ENCODE results near the gene CLDN14. TPM values are rescaled to one million over a fixed set of nuclear protein-coding genes. Genes with fewer than 3 reads are reported as not detected.

The CLDN14 gene
- total RNA-seq, 4 donors from 2014 or later: not detected

- no peak for TF ChIP-seq CTCF (IDR thresholded peaks at IDR 0.05; ENCODE audit: low read depth)
Measured at GRCh38 chr21:36518883-36519492, 39.1 kb upstream of the CLDN14 start.

- TF ChIP-seq CTCF (IDR thresholded peaks at IDR 0.05; ENCODE audit: low read depth): no peak
Measured at GRCh38 chr21:36517366-36518075, 37.6 kb upstream of the CLDN14 start.

DNA sequence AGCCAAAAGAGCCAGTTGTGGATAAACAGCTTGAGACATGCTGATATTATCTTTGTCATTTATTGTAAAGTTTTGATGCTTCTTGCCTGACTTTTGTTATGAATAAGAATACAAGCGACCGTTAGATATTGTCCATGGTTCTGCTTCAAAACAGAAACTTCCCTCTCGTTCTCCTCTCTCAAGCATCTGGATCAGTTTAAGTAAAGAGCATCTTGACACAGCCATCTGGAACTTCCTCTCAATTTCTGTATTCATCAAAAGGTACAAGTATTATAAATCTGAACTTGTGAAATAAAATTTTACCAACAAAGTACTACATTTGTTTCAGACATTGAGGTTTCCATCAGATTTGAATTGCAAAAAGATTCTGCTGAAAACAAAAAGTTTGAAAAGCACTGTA, 36.4 kb upstream of the CLDN14 start:
- no peak for TF ChIP-seq CTCF (IDR thresholded peaks at IDR 0.05; ENCODE audit: low read depth)

GRCh38 chr21:36513430-36513829, 33.5 kb upstream of the CLDN14 start:
- no peak for TF ChIP-seq CTCF (IDR thresholded peaks at IDR 0.05; ENCODE audit: low read depth)

DNA sequence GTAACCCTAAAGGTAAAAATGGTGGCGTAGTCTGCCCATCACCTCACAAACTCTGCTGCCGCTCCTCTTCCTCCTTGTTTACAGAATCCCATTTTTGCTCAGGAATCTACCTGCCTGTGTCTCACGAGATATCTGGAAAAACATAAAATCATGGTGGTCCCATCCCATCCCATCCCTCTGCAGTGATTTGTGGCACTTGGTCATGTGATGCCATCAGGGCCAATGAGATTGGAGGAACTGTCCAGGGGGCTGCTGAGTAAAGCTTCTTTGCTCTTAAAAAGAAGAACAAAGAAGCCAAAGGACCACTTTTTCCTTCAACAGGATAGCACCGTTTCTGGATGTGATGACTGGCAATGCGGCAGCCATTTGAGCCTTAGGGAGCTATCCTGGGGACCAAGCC, 33.0 kb upstream of the CLDN14 start:
- TF ChIP-seq CTCF (IDR thresholded peaks at IDR 0.05; ENCODE audit: low read depth): no peak

DNA sequence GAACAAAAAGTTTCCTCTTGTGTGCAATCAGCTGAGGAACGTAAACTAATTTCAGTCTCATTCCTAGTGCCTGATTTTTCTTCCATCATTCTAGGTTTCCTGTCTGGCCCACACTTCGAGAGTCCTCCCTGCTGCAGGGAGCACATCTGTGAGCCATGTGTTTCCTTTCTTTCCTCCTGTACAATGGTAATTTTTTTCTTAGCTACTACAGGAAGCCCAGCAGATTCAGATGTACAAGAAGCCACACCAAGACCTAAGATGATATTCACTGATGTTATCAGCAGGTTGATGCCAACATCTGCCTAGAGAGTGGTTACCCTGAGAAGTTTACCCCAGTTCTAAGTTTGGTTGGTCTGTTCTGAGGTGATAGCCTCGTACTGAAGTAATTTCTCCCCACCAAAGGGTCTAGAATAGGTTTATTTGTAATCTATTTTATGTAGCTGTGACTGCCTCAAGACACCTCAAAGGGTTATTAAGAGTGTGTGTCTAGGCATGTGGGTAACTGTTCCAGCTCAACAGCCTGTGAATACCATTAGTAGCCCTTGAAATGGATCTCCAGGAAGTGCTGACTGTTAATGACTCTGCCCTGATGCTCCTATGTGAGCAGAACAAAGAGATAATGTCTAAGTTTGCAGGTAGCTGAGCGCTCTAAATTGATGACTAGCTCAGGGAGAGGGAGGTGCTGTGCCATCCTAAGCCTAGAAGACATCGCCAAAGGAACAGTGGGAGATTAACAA, 31.7 kb upstream of the CLDN14 start:
- TF ChIP-seq CTCF (IDR thresholded peaks at IDR 0.05; ENCODE audit: low read depth): no peak

DNA sequence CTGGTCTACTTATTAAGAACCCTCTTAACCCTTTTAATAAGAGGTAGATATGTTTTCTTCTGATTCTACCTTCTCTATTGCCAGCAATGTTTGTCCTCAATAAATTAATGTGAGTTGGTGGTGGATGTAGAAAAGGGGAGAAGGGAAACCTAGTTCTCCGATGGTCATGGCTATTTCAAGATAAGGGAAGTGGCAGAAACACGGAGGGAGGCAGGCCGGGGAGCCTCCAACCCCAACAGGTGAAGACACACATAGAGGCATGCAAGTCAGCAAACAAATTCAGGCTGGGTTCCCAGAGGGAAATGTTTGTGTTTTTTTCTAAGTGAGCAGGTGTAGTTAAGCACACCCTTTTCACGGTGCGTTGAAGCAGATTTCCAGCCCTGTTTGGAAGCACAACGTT, 31.0 kb upstream of the CLDN14 start:
- TF ChIP-seq CTCF (IDR thresholded peaks at IDR 0.05; ENCODE audit: low read depth): no peak

Data from subcutaneous adipose tissue (tissue), 4 donors.